GM12873 (cell line): ENCODE data around the gene FGFR2.

Experiments
- CTCF ChIP-seq: IDR thresholded peaks from 2 replicates; pipeline ENCODE4 v1.5.1; 2012; ENCODE audit warnings: low read depth, mild to moderate bottlenecking, moderate library complexity, low read length, control low read depth; ENCODE audit not compliant: insufficient read depth; ENCODE audit errors: missing control alignments

Gene FGFR2

GRCh38 chr10:121609426-121610380 is 11.5 kb upstream of the FGFR2 start:
- no peak for TF ChIP-seq CTCF

DNA sequence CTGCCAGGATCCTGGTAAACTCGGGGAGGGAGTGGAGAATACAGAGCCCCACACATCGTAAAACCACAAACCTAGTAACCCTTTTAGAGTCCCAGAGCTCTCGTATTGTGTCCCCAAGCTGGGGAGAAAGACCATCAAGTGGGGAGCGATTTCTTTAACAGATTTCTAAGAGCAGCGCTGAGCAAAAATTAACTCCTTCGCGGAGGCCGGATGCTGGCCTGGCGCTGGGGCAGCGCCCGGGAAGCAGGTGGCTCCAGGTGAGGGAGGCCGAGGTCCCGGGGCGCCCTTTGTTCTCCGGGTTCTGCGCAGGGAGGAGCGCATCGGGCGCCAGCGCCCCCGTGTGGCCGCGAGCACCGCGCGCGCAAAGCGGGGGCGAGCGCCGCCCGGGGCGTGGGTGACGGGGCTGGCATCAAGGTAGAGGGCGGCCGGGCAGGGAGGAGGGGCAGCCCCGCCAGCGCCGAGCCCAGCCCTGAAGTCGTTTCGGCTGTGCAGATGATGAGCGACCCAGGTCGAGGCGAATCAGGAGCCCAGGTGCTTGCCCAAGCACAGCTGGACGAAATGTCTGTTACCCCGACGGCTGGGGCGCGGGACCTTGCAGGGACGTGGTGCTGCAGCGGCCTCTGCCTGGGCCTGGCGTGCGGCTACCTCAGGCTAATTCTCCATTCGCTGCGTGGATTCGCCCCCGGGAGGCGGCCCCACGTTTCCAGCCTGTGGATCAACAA is 10.4 kb upstream of the FGFR2 start:
- TF ChIP-seq CTCF, result peak; percentile 66

DNA sequence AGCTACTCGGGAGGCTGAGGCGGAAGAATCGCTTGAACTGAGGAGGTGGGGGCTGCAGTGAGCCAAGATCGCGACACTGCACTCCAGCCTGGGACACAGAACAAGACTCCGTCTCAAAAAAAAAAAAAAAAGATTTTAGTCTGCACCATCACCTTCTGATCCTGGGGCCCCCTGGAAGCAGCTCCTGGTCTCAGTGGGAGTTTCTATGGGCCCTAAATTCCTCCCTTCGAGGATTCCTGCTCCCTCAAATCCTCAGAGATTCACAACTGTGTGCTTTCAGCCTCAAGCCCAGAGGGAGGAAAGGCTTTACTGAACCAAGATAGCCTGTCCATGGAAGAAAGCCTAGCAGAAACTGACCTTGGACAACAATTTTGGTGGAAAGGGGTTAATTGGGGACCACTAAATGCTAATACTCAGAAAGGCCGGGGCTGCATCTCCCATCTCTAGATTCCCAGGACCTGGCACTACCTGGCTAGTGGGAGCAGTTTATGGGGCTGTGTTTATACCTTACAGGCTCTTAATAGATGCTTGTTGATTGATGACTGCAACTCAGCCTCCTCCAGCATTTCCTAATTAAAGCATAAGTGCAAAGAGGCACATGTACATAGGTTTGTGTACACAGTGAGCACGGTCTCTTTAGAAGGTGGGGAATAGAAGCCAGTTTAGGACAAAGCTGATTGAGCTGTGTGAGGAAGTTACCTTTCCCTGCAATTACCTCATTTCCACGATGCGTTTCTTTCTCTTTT is 9.2 kb upstream of the FGFR2 start:
- no peak for TF ChIP-seq CTCF

- TF ChIP-seq CTCF, result no peak
These were observed 7.5 kb upstream of the FGFR2 start for GRCh38 chr10:121605708-121606107.

GRCh38 chr10:121601458-121601857 is 3.2 kb upstream of the FGFR2 start:
- TF ChIP-seq CTCF, result no peak

GRCh38 chr10:121600611-121601010 is 2.4 kb upstream of the FGFR2 start:
- TF ChIP-seq CTCF, result no peak

GRCh38 chr10:121599947-121600346 is 1.7 kb upstream of the FGFR2 start:
- TF ChIP-seq CTCF, result no peak
